Measurements from ENCODE around the gene BRAP. TPM values are rescaled to one million over a fixed set of nuclear protein-coding genes. Genes with fewer than 3 reads are reported as not detected.
"Not testable (repeated sequence)": the region's sequence is repeated elsewhere in the genome, so short reads cannot be mapped to it uniquely, and the experiment has no call there.

BRAP gene
- polyA plus RNA-seq (2013) = 15.7 TPM

GRCh38 chr12:111685811-111686573, at the start of gene BRAP, which contains the start of gene ACAD10:
Gene BRAP, minus strand, starts transcription at chr12:111685956. Its CDS starts 164 bp downstream, at chr12:111685792.
Gene ACAD10, plus strand, starts transcription at chr12:111686053. Its CDS starts 6,657 bp downstream, at chr12:111692710.
- ChIA-PET CTCF (interaction anchor here (0.7 to 2.0 kb wide), 3 partner anchors 13 to 155 kb away, joined by 3 to 12 read pairs (median 4); no protein-coding TSS in a partner anchor), POLR2A (interaction anchor here (0.6 to 1.2 kb wide), 3 partner anchors 30 to 167 kb away, joined by 3 to 6 read pairs (median 4); no protein-coding TSS in a partner anchor)
- peak within 1 kb of the TSS; percentile 90 to 96 for H3K27ac ChIP-seq (ENCODE audit: insufficient read depth in 1 of 2, low read depth in 1 of 2, low read length in 2 of 2, poor library complexity in 1 of 2, severe bottlenecking in 2 of 2)
- H3K36me3 ChIP-seq (ENCODE audit: control insufficient read depth in 4 of 4, insufficient read depth in 4 of 4, low read length in 3 of 4) = peaks cover 0 to 22% (median 12%) of the 10 kb centered on the region in 4 experiments
- under 1% methylated on average over 61 of the region's 63 CpGs for WGBS (ENCODE audit: insufficient coverage)
- DNase-seq = peak; percentile 93 to 95 (median 95)
- H3K4me1 ChIP-seq (ENCODE audit: control extremely low read depth in 1 of 4, control insufficient read depth in 4 of 4, insufficient read depth in 4 of 4, low read length in 3 of 4) = peaks cover 7 to 28% (median 22%) of the 10 kb centered on the region in 4 experiments
- no peaks in the 10 kb centered on the region for H3K27me3 ChIP-seq (replicated peaks in 2 of 5; ENCODE audit: control insufficient read depth in 4 of 5, insufficient read depth in 5 of 5, low read length in 4 of 5)
- H3K4me3 ChIP-seq (ENCODE audit: control insufficient read depth in 1 of 7, extremely low read depth in 1 of 7, insufficient read depth in 4 of 7, low read depth in 2 of 7, low read length in 6 of 7) = peak within 1 kb of the TSS; percentile 80 to 99 (median 92)
- no peaks in the 10 kb centered on the region for H3K9me3 ChIP-seq (ENCODE audit: control extremely low read depth in 1 of 5, control insufficient read depth in 4 of 5, insufficient read depth in 2 of 5, low read depth in 1 of 5, low read length in 4 of 5)

- ChIA-PET POLR2A (no interaction called here), CTCF (interaction anchor here (0.9 to 1.5 kb wide), 3 partner anchors 11 to 55 kb away, joined by 3 to 6 read pairs (median 4); no protein-coding TSS in a partner anchor)
- no peaks in the 10 kb centered on the region for H3K9me3 ChIP-seq (ENCODE audit: control extremely low read depth in 1 of 5, control insufficient read depth in 4 of 5, insufficient read depth in 2 of 5, low read depth in 1 of 5, low read length in 4 of 5)
- no peak for DNase-seq
- peaks cover 13 to 53% (median 22%) of the 10 kb centered on the region in 4 experiments for H3K36me3 ChIP-seq (ENCODE audit: control insufficient read depth in 4 of 4, insufficient read depth in 4 of 4, low read length in 3 of 4)
- no peaks in the 10 kb centered on the region for H3K4me1 ChIP-seq (ENCODE audit: control extremely low read depth in 1 of 4, control insufficient read depth in 4 of 4, insufficient read depth in 4 of 4, low read length in 3 of 4)
- no peak overlapping the region for H3K27ac ChIP-seq (ENCODE audit: insufficient read depth in 1 of 2, low read depth in 1 of 2, low read length in 2 of 2, poor library complexity in 1 of 2, severe bottlenecking in 2 of 2)
- no peak overlapping the region for H3K4me3 ChIP-seq (ENCODE audit: control insufficient read depth in 1 of 7, extremely low read depth in 1 of 7, insufficient read depth in 4 of 7, low read depth in 2 of 7, low read length in 6 of 7)
- no peaks in the 10 kb centered on the region for H3K27me3 ChIP-seq (replicated peaks in 2 of 5; ENCODE audit: control insufficient read depth in 4 of 5, insufficient read depth in 5 of 5, low read length in 4 of 5)
- WGBS (ENCODE audit: insufficient coverage) = 96% methylated on average over 8 of the region's 8 CpGs
Measured at GRCh38 chr12:111733340-111733915, 47.7 kb upstream of the BRAP start.

- 92% methylated on average over 3 of the region's 4 CpGs for WGBS (ENCODE audit: insufficient coverage)
- CTCF ChIA-PET = interaction anchor here (0.6 kb wide), 1 partner anchor 11 kb away, joined by 3 read pairs; no protein-coding TSS in a partner anchor
- no peak overlapping the region for H3K4me3 ChIP-seq (ENCODE audit: control insufficient read depth in 1 of 7, extremely low read depth in 1 of 7, insufficient read depth in 4 of 7, low read depth in 2 of 7, low read length in 6 of 7)
- DNase-seq = no peak
- no peaks in the 10 kb centered on the region for H3K27me3 ChIP-seq (replicated peaks in 2 of 5; ENCODE audit: control insufficient read depth in 4 of 5, insufficient read depth in 5 of 5, low read length in 4 of 5)
- no peaks in the 10 kb centered on the region for H3K9me3 ChIP-seq (ENCODE audit: control extremely low read depth in 1 of 5, control insufficient read depth in 4 of 5, insufficient read depth in 2 of 5, low read depth in 1 of 5, low read length in 4 of 5)
- H3K36me3 ChIP-seq (ENCODE audit: control insufficient read depth in 4 of 4, insufficient read depth in 4 of 4, low read length in 3 of 4) = peaks cover 10 to 56% (median 23%) of the 10 kb centered on the region in 4 experiments
- no peak overlapping the region for H3K27ac ChIP-seq (ENCODE audit: insufficient read depth in 1 of 2, low read depth in 1 of 2, low read length in 2 of 2, poor library complexity in 1 of 2, severe bottlenecking in 2 of 2)
- POLR2A ChIA-PET = no interaction called here
- no peaks in the 10 kb centered on the region for H3K4me1 ChIP-seq (ENCODE audit: control extremely low read depth in 1 of 4, control insufficient read depth in 4 of 4, insufficient read depth in 4 of 4, low read length in 3 of 4)
Measured at GRCh38 chr12:111732786-111733185, 47.0 kb upstream of the BRAP start.

DNA sequence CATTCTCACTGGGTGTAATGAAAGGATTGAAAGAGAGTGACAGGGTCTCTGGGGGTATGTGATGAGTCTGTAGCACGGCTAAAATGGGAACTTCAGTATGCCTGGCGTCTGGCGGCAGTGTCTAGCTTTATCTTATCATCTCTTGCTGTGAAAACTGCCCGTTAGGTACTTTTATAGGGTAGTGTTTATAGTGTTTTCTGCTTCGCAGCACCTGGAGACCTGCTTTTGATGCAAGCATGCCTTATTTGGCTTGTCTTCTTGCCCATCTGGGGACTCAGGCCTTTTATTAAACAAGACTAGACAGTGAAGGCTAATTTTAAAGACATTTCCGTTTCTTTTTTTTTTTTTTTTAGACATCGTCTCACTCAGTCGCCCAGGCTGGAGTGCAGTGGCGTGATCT, 44.7 kb upstream of the BRAP start:
- WGBS (ENCODE audit: insufficient coverage) = 96% methylated on average over 5 of the region's 9 CpGs
- H3K27ac ChIP-seq (ENCODE audit: insufficient read depth in 1 of 2, low read depth in 1 of 2, low read length in 2 of 2, poor library complexity in 1 of 2, severe bottlenecking in 2 of 2) = no peak overlapping the region
- POLR2A ChIA-PET = interaction anchor here (0.5 kb wide), 1 partner anchor 599 kb away, joined by 3 read pairs; no protein-coding TSS in a partner anchor
- no peaks in the 10 kb centered on the region for H3K27me3 ChIP-seq (replicated peaks in 2 of 5; ENCODE audit: control insufficient read depth in 4 of 5, insufficient read depth in 5 of 5, low read length in 4 of 5)
- DNase-seq = no peak
- H3K36me3 ChIP-seq (ENCODE audit: control insufficient read depth in 4 of 4, insufficient read depth in 4 of 4, low read length in 3 of 4) = peaks cover 12 to 48% (median 20%) of the 10 kb centered on the region in 4 experiments
- CTCF ChIA-PET = interaction anchor here (1.0 kb wide), 1 partner anchor 83 kb away, joined by 4 read pairs; no protein-coding TSS in a partner anchor
- H3K4me3 ChIP-seq (ENCODE audit: control insufficient read depth in 1 of 7, extremely low read depth in 1 of 7, insufficient read depth in 4 of 7, low read depth in 2 of 7, low read length in 6 of 7) = no peak overlapping the region
- no peaks in the 10 kb centered on the region for H3K4me1 ChIP-seq (ENCODE audit: control extremely low read depth in 1 of 4, control insufficient read depth in 4 of 4, insufficient read depth in 4 of 4, low read length in 3 of 4)
- H3K9me3 ChIP-seq (ENCODE audit: control extremely low read depth in 1 of 5, control insufficient read depth in 4 of 5, insufficient read depth in 2 of 5, low read depth in 1 of 5, low read length in 4 of 5) = no peaks in the 10 kb centered on the region

GRCh38 chr12:111728795-111729194, 43.0 kb upstream of the BRAP start:
- Histone ChIP-seq H3K9me3 (ENCODE audit: control extremely low read depth in 1 of 5, control insufficient read depth in 4 of 5, insufficient read depth in 2 of 5, low read depth in 1 of 5, low read length in 4 of 5) (no peaks in the 10 kb centered on the region), H3K36me3 (ENCODE audit: control insufficient read depth in 4 of 4, insufficient read depth in 4 of 4, low read length in 3 of 4) (peaks cover 8 to 42% (median 16%) of the 10 kb centered on the region in 4 experiments)
- CTCF ChIA-PET = interaction anchor here (0.8 to 1.0 kb wide), 2 partner anchors 33 to 84 kb away, joined by 3 read pairs; no protein-coding TSS in a partner anchor

DNA sequence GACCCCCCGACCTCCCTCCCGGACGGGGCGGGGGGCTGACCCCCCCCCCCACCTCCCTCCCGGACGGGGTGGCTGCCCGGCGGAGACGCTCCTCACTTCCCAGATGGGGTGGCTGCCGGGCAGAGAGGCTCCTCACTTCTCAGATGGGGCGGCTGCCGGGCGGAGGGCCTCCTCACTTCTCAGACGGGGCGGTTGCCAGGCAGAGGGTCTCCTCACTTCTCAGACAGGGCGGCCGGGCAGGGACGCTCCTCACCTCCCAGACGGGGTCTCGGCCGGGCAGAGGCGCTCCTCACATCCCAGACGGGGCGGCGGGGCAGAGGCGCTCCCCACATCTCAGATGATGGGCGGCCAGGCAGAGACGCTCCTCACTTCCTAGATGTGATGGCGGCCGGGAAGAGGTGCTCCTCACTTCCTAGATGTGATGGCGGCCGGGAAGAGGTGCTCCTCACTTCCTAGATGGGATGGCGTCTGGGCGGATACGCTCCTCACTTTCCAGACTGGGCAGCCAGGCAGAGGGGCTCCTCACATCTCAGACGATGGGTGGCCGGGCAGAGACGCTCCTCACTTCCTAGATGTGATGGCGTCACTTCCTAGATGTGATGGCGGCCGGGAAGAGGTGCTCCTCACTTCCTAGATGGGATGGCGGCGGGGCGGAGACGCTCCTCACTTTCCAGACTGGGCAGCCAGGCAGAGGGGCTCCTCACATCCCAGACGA, 38.0 kb upstream of the BRAP start:
- H3K27me3 ChIP-seq (replicated peaks in 2 of 5; ENCODE audit: control insufficient read depth in 4 of 5, insufficient read depth in 5 of 5, low read length in 4 of 5); H3K9me3 ChIP-seq (ENCODE audit: control extremely low read depth in 1 of 5, control insufficient read depth in 4 of 5, insufficient read depth in 2 of 5, low read depth in 1 of 5, low read length in 4 of 5); POLR2A ChIA-PET; DNase-seq; H3K4me3 ChIP-seq (ENCODE audit: control insufficient read depth in 1 of 7, extremely low read depth in 1 of 7, insufficient read depth in 4 of 7, low read depth in 2 of 7, low read length in 6 of 7); H3K27ac ChIP-seq (ENCODE audit: insufficient read depth in 1 of 2, low read depth in 1 of 2, low read length in 2 of 2, poor library complexity in 1 of 2, severe bottlenecking in 2 of 2); H3K4me1 ChIP-seq (ENCODE audit: control extremely low read depth in 1 of 4, control insufficient read depth in 4 of 4, insufficient read depth in 4 of 4, low read length in 3 of 4): not testable (repeated sequence)
- CTCF ChIA-PET = interaction anchor here (0.7 kb wide), 1 partner anchor 31 kb away, joined by 3 read pairs; no protein-coding TSS in a partner anchor
- peaks cover 7 to 41% (median 10%) of the 10 kb centered on the region in 4 experiments for H3K36me3 ChIP-seq (ENCODE audit: control insufficient read depth in 4 of 4, insufficient read depth in 4 of 4, low read length in 3 of 4)
- 98% methylated on average over 13 of the region's 46 CpGs for WGBS (ENCODE audit: insufficient coverage)

More at GRCh38 chr12:111728795-111729194, 43.0 kb upstream of the BRAP start:
- POLR2A ChIA-PET = no interaction called here
- Histone ChIP-seq H3K27ac (ENCODE audit: insufficient read depth in 1 of 2, low read depth in 1 of 2, low read length in 2 of 2, poor library complexity in 1 of 2, severe bottlenecking in 2 of 2) (no peak overlapping the region), H3K27me3 (replicated peaks in 2 of 5; ENCODE audit: control insufficient read depth in 4 of 5, insufficient read depth in 5 of 5, low read length in 4 of 5) (no peaks in the 10 kb centered on the region), H3K4me1 (ENCODE audit: control extremely low read depth in 1 of 4, control insufficient read depth in 4 of 4, insufficient read depth in 4 of 4, low read length in 3 of 4) (no peaks in the 10 kb centered on the region), H3K4me3 (ENCODE audit: control insufficient read depth in 1 of 7, extremely low read depth in 1 of 7, insufficient read depth in 4 of 7, low read depth in 2 of 7, low read length in 6 of 7) (no peak overlapping the region)
- DNase-seq = no peak
- WGBS (ENCODE audit: insufficient coverage) = 100% methylated on average over 2 of the region's 2 CpGs

Data from common myeloid progenitor, CD34-positive (primary cell).